ENCODE data around the gene PSMC2. TPM values are rescaled to one million over a fixed set of nuclear protein-coding genes. Genes with fewer than 3 reads are reported as not detected.

Gene PSMC2
- total RNA-seq, 2 donors from 2014 or later: 27.0 to 40.5 TPM

GRCh38 chr7:103344453-103345149, 2.8 kb upstream of the PSMC2 start, which contains the start of gene DNAJC2:
TSS of gene DNAJC2 (minus strand) at chr7:103344767. CDS start at chr7:103344622, 145 bp downstream.
- H3K9me3 ChIP-seq: no peaks in the 10 kb centered on the region
- ATAC-seq: peak; percentile 95
- peak; percentile 87 to 92 (median 90) for DNase-seq
- peak within 1 kb of the TSS; percentile 87 to 97 for H3K4me3 ChIP-seq
- peak; percentile 63 to 89 (median 85) for TF ChIP-seq POLR2A (IDR thresholded peaks at IDR 0.05)
- no peak for TF ChIP-seq CTCF (IDR thresholded peaks at IDR 0.05)
- WGBS, 2 donors: 4 to 5% methylated on average over 28 to 43 of the region's 43 CpGs
- H3K4me1 ChIP-seq: peaks cover 34% of the 10 kb centered on the region
- H3K36me3 ChIP-seq (replicated peaks in 1 of 2; ENCODE audit: insufficient read depth in 1 of 2, low read depth in 2 of 2): no peaks in the 10 kb centered on the region
- no peaks in the 10 kb centered on the region for H3K27me3 ChIP-seq
- peak within 1 kb of the TSS; percentile 61 to 88 (median 78) for H3K27ac ChIP-seq
- intact Hi-C loops (cut with DNase I): no loop called here

DNA sequence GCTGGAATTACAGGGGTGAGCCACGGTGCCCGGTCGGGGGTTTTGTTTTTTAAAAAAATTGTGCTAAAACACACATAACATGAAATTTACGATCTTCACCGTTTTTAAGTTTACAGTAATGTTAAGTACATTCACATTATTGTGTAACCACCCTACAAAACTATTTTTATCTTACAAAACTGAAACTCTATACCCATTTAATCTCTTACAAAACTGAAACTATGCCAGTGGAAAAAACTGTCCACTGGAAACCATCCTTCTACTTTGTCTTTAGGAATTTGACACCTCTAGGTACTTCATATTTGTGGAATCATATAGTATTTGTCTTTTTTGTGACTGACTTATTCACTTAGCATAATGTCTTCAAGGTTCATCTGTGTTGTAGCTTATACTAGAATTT, 1.0 kb upstream of the PSMC2 start:
- peaks cover 47% of the 10 kb centered on the region for H3K4me1 ChIP-seq
- H3K9me3 ChIP-seq: no peaks in the 10 kb centered on the region
- no peak for DNase-seq
- no peaks in the 10 kb centered on the region for H3K36me3 ChIP-seq (replicated peaks in 1 of 2; ENCODE audit: insufficient read depth in 1 of 2, low read depth in 2 of 2)
- H3K27me3 ChIP-seq: no peaks in the 10 kb centered on the region
- no peak for ATAC-seq
- WGBS, 2 donors: 79 to 80% methylated on average over 5 of the region's 5 CpGs
- intact Hi-C loops (cut with DNase I): no loop called here
- no peak overlapping the region for H3K27ac ChIP-seq
- TF ChIP-seq POLR2A (IDR thresholded peaks at IDR 0.05) (no peak), CTCF (IDR thresholded peaks at IDR 0.05) (no peak)
- no peak overlapping the region for H3K4me3 ChIP-seq

- intact Hi-C loops (cut with DNase I): no loop called here
- no peak for ATAC-seq
- whole genome bisulfite sequencing, 2 donors: 8 to 15% methylated on average over 13 of the region's 13 CpGs
- no peak for DNase-seq
- H3K9me3 ChIP-seq: no peaks in the 10 kb centered on the region
- H3K36me3 ChIP-seq (replicated peaks in 1 of 2; ENCODE audit: insufficient read depth in 1 of 2, low read depth in 2 of 2): no peaks in the 10 kb centered on the region
- H3K27ac ChIP-seq: peak overlapping the region in 1 of 4 donors; percentile 81
- H3K27me3 ChIP-seq: no peaks in the 10 kb centered on the region
- TF ChIP-seq POLR2A (IDR thresholded peaks at IDR 0.05) (no peak), CTCF (IDR thresholded peaks at IDR 0.05) (no peak)
- peak overlapping the region; percentile 68 to 84 for H3K4me3 ChIP-seq
- H3K4me1 ChIP-seq: peaks cover 39% of the 10 kb centered on the region
These were observed 1.0 kb downstream of the PSMC2 start for GRCh38 chr7:103348452-103348851.

- Histone ChIP-seq H3K36me3 (replicated peaks in 1 of 2; ENCODE audit: insufficient read depth in 1 of 2, low read depth in 2 of 2) (no peaks in the 10 kb centered on the region), H3K9me3 (no peaks in the 10 kb centered on the region), H3K4me3 (no peak overlapping the region), H3K27ac (no peak overlapping the region), H3K4me1 (peaks cover 36% of the 10 kb centered on the region), H3K27me3 (no peaks in the 10 kb centered on the region)
- intact Hi-C loops (cut with DNase I): no loop called here
- no peak for ATAC-seq
- TF ChIP-seq POLR2A (IDR thresholded peaks at IDR 0.05): no peak
- no peak for TF ChIP-seq CTCF (IDR thresholded peaks at IDR 0.05)
- DNase-seq: no peak
- 16 to 22% methylated on average over 2 of the region's 2 CpGs for WGBS, 2 donors
These were observed 1.5 kb downstream of the PSMC2 start for GRCh38 chr7:103348959-103349358.

DNA sequence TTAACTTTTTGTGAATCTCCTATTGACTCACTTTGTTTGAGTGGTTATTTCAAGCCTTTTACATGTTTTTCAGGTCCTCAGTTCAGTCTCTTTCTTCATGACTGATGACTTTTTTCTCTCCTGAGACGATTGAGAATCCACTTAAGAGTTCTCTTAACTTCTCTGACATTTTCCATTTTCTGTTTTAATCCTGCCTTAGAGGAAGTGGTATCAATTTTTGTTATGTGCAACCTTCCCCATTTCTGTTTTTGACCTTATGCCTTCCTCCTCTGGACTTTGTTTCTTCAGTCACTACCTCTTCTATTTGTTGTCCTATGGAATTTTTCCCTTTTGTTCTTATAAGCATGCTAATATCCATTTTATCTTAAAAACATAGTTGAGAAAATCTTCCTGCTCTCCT, 2.4 kb downstream of the PSMC2 start:
- intact Hi-C loops (cut with DNase I): no loop called here
- Histone ChIP-seq H3K27ac (no peak overlapping the region), H3K4me1 (peaks cover 36% of the 10 kb centered on the region), H3K36me3 (replicated peaks in 1 of 2; ENCODE audit: insufficient read depth in 1 of 2, low read depth in 2 of 2) (no peaks in the 10 kb centered on the region), H3K27me3 (no peaks in the 10 kb centered on the region), H3K9me3 (no peaks in the 10 kb centered on the region), H3K4me3 (no peak overlapping the region)
- TF ChIP-seq CTCF (IDR thresholded peaks at IDR 0.05) (no peak), POLR2A (IDR thresholded peaks at IDR 0.05) (no peak)
- DNase-seq: no peak
- WGBS, 2 donors: 35 to 43% methylated on average over 1 of the region's 1 CpG
- ATAC-seq: no peak
